ENCODE results near the gene COPA.

COPA gene

GRCh38 chr1:160251011-160251410 is 92.0 kb downstream of the COPA start:
- H3K27ac ChIP-seq (ENCODE audit: low read depth, low read length): peak overlapping the region; percentile 44
- H3K36me3 ChIP-seq (ENCODE audit: control insufficient read depth, insufficient read depth, low read length): no peaks in the 10 kb centered on the region
- no peak overlapping the region for H3K9ac ChIP-seq (ENCODE audit: low read length)
- no peak overlapping the region for H3K4me3 ChIP-seq (ENCODE audit: low read length)
- H3K27me3 ChIP-seq (ENCODE audit: control insufficient read depth, insufficient read depth, low read length): no peaks in the 10 kb centered on the region
- H3K4me1 ChIP-seq (ENCODE audit: control insufficient read depth, insufficient read depth, low read length): peaks cover 10% of the 10 kb centered on the region

- H3K4me1 ChIP-seq (ENCODE audit: control insufficient read depth, insufficient read depth, low read length): peaks cover 9% of the 10 kb centered on the region
- H3K4me3 ChIP-seq (ENCODE audit: low read length): no peak overlapping the region
- H3K36me3 ChIP-seq (ENCODE audit: control insufficient read depth, insufficient read depth, low read length): no peaks in the 10 kb centered on the region
- no peak overlapping the region for H3K9ac ChIP-seq (ENCODE audit: low read length)
- no peak overlapping the region for H3K27ac ChIP-seq (ENCODE audit: low read depth, low read length)
- no peaks in the 10 kb centered on the region for H3K27me3 ChIP-seq (ENCODE audit: control insufficient read depth, insufficient read depth, low read length)
Measured at GRCh38 chr1:160247053-160247452, 96.0 kb downstream of the COPA start.

GRCh38 chr1:160245434-160245833 is 97.6 kb downstream of the COPA start:
- no peak overlapping the region for H3K9ac ChIP-seq (ENCODE audit: low read length)
- H3K36me3 ChIP-seq (ENCODE audit: control insufficient read depth, insufficient read depth, low read length): no peaks in the 10 kb centered on the region
- H3K27me3 ChIP-seq (ENCODE audit: control insufficient read depth, insufficient read depth, low read length): no peaks in the 10 kb centered on the region
- no peaks in the 10 kb centered on the region for H3K4me1 ChIP-seq (ENCODE audit: control insufficient read depth, insufficient read depth, low read length)
- H3K4me3 ChIP-seq (ENCODE audit: low read length): no peak overlapping the region
- no peak overlapping the region for H3K27ac ChIP-seq (ENCODE audit: low read depth, low read length)

- Histone ChIP-seq H3K4me3 (ENCODE audit: low read length) (no peak overlapping the region), H3K36me3 (ENCODE audit: control insufficient read depth, insufficient read depth, low read length) (peaks cover 10% of the 10 kb centered on the region), H3K9ac (ENCODE audit: low read length) (no peak overlapping the region), H3K27ac (ENCODE audit: low read depth, low read length) (no peak overlapping the region), H3K4me1 (ENCODE audit: control insufficient read depth, insufficient read depth, low read length) (no peaks in the 10 kb centered on the region), H3K27me3 (ENCODE audit: control insufficient read depth, insufficient read depth, low read length) (no peaks in the 10 kb centered on the region)
Measured at GRCh38 chr1:160244209-160244608, 98.8 kb downstream of the COPA start.

- no peak overlapping the region for H3K4me3 ChIP-seq (ENCODE audit: low read length)
- peaks cover 11% of the 10 kb centered on the region for H3K36me3 ChIP-seq (ENCODE audit: control insufficient read depth, insufficient read depth, low read length)
- H3K27ac ChIP-seq (ENCODE audit: low read depth, low read length): no peak overlapping the region
- no peaks in the 10 kb centered on the region for H3K4me1 ChIP-seq (ENCODE audit: control insufficient read depth, insufficient read depth, low read length)
- H3K27me3 ChIP-seq (ENCODE audit: control insufficient read depth, insufficient read depth, low read length): no peaks in the 10 kb centered on the region
- no peak overlapping the region for H3K9ac ChIP-seq (ENCODE audit: low read length)
Measured at GRCh38 chr1:160243767-160244166, 99.3 kb downstream of the COPA start.

GRCh38 chr1:160239582-160240299 is 103.3 kb downstream of the COPA start:
- no peak overlapping the region for H3K9ac ChIP-seq (ENCODE audit: low read length)
- peaks cover 23% of the 10 kb centered on the region for H3K36me3 ChIP-seq (ENCODE audit: control insufficient read depth, insufficient read depth, low read length)
- no peak overlapping the region for H3K27ac ChIP-seq (ENCODE audit: low read depth, low read length)
- no peak overlapping the region for H3K4me3 ChIP-seq (ENCODE audit: low read length)
- no peaks in the 10 kb centered on the region for H3K27me3 ChIP-seq (ENCODE audit: control insufficient read depth, insufficient read depth, low read length)
- H3K4me1 ChIP-seq (ENCODE audit: control insufficient read depth, insufficient read depth, low read length): no peaks in the 10 kb centered on the region

Measured in rectal smooth muscle tissue (tissue), 1 donor.